GM19372 (cell line): Measurements from ENCODE around the gene TMEM30A.

Source experiments
- ATAC-seq: cut with Tn5 transposase; IDR thresholded peaks from one replicate; pipeline ENCODE4 v1.9.1; 2021; ENCODE audit warnings: mild to moderate bottlenecking, low read depth, moderate library complexity; ENCODE audit not compliant: unreplicated experiment

The TMEM30A gene

GRCh38 chr6:75222261-75222660, 62.3 kb downstream of the TMEM30A start:
- no peak for ATAC-seq

GRCh38 chr6:75221116-75221515, 63.5 kb downstream of the TMEM30A start:
- ATAC-seq: no peak

- no peak for ATAC-seq
Observed at GRCh38 chr6:75220357-75220756, 64.2 kb downstream of the TMEM30A start.

- no peak for ATAC-seq
Observed at GRCh38 chr6:75219263-75219662, 65.3 kb downstream of the TMEM30A start.

- no peak for ATAC-seq
Observed at GRCh38 chr6:75217193-75217592, 67.4 kb downstream of the TMEM30A start.

- no peak for ATAC-seq
Observed at GRCh38 chr6:75215291-75215690, 69.3 kb downstream of the TMEM30A start.

GRCh38 chr6:75213732-75214131, 70.9 kb downstream of the TMEM30A start:
- no peak for ATAC-seq

GRCh38 chr6:75213112-75213511, 71.5 kb downstream of the TMEM30A start:
- ATAC-seq: no peak

- ATAC-seq: no peak
Observed at GRCh38 chr6:75211920-75212590, 72.5 kb downstream of the TMEM30A start.

GRCh38 chr6:75210885-75211739, 73.5 kb downstream of the TMEM30A start:
- no peak for ATAC-seq

GRCh38 chr6:75209184-75209723, 75.3 kb downstream of the TMEM30A start:
- ATAC-seq: no peak

- ATAC-seq: peak; percentile 65
Observed at GRCh38 chr6:75208298-75209183, 76.1 kb downstream of the TMEM30A start.

GRCh38 chr6:75206576-75207342, 77.8 kb downstream of the TMEM30A start:
- ATAC-seq: no peak

- ATAC-seq: no peak
Observed at GRCh38 chr6:75205776-75206575, 78.6 kb downstream of the TMEM30A start, which contains the start of gene COL12A1. TSS of gene COL12A1 (minus strand) at chr6:75206053. CDS start at chr6:75202792, 3,261 bp downstream.

GRCh38 chr6:75204959-75205775, 79.4 kb downstream of the TMEM30A start:
- ATAC-seq: no peak

- no peak for ATAC-seq
Observed at GRCh38 chr6:75204217-75204958, 80.2 kb downstream of the TMEM30A start.

GRCh38 chr6:75203721-75204120, 80.9 kb downstream of the TMEM30A start:
- ATAC-seq: no peak
